Neuronal stem cell (in vitro differentiated cells): Measurements from ENCODE around the gene PRLR.
"Not testable (repeated sequence)": the region's sequence is repeated elsewhere in the genome, so short reads cannot be mapped to it uniquely, and the experiment has no call there.

Source experiments
- DNase-seq: peaks from one replicate; pipeline ENCODE4 v3.0.0-alpha.2; 2013; ENCODE audit warnings: low spot score
- H2AFZ ChIP-seq: one replicate; pipeline ENCODE4 v1.6.1; 2013; ENCODE audit warnings: mild to moderate bottlenecking, low read length, inconsistent platforms
- H2AK5ac ChIP-seq: 2 replicates; pipeline ENCODE4 v1.6.1; 2013; ENCODE audit warnings: low read depth, mild to moderate bottlenecking, inconsistent platforms, low read length, moderate library complexity, mixed read lengths
- H2BK120ac ChIP-seq: 2 replicates; pipeline ENCODE4 v1.6.1; 2013; ENCODE audit warnings: low read depth, mild to moderate bottlenecking, inconsistent platforms, low read length, moderate library complexity, mixed read lengths
- H2BK12ac ChIP-seq: one replicate; pipeline ENCODE4 v1.6.1; 2013; ENCODE audit warnings: low read length, inconsistent platforms
- H2BK15ac ChIP-seq: 2 replicates; pipeline ENCODE4 v1.6.1; 2013; ENCODE audit warnings: mild to moderate bottlenecking, low read length, inconsistent platforms, mixed read lengths
- H2BK5ac ChIP-seq: one replicate; pipeline ENCODE4 v1.6.1; 2013; ENCODE audit warnings: inconsistent platforms, mild to moderate bottlenecking, low read length, moderate library complexity
- H3K14ac ChIP-seq: one replicate; pipeline ENCODE4 v1.6.1; 2013; ENCODE audit warnings: low read length, inconsistent platforms
- H3K18ac ChIP-seq: 2 replicates; pipeline ENCODE4 v1.6.1; 2013; ENCODE audit warnings: low read length, inconsistent platforms
- H3K23ac ChIP-seq: 2 replicates; pipeline ENCODE4 v1.6.1; 2013; ENCODE audit warnings: low read depth, mild to moderate bottlenecking, mixed read lengths, low read length, inconsistent platforms; ENCODE audit not compliant: poor library complexity
- H3K27ac ChIP-seq: replicated peaks from 3 replicates; pipeline ENCODE4 v1.5.1; 2013; ENCODE audit warnings: low read length, inconsistent platforms
- H3K27me3 ChIP-seq, 3 experiments: 2 replicates each; pipeline ENCODE4 v1.6.1; 2013; ENCODE audit warnings: low read length in 3 of 3, mild to moderate bottlenecking in 2 of 3, inconsistent platforms in 1 of 3, low read depth in 1 of 3, mixed read lengths in 1 of 3, moderate library complexity in 1 of 3; ENCODE audit not compliant: control insufficient read depth in 3 of 3, insufficient read depth in 3 of 3
- H3K36me3 ChIP-seq, 2 donors: replicated peaks in 1 of 2; 2 replicates each; pipeline ENCODE4 v1.6.1; 2013; ENCODE audit warnings: low read length in 2 of 2; ENCODE audit not compliant: control insufficient read depth in 2 of 2, insufficient read depth in 2 of 2
- H3K4ac ChIP-seq: 2 replicates; pipeline ENCODE4 v1.6.1; 2013; ENCODE audit warnings: inconsistent platforms, mild to moderate bottlenecking, low read length, moderate library complexity
- H3K4me1 ChIP-seq, 2 donors: 1 replicate in 1 of 2; 2 replicates in 1 of 2; pipeline ENCODE4 v1.6.1; 2013; ENCODE audit warnings: low read length in 2 of 2, low read depth in 1 of 2; ENCODE audit not compliant: control insufficient read depth in 2 of 2, insufficient read depth in 1 of 2
- H3K4me2 ChIP-seq: one replicate; pipeline ENCODE4 v1.6.1; 2013; ENCODE audit warnings: mild to moderate bottlenecking, low read length, inconsistent platforms; ENCODE audit not compliant: insufficient read depth, poor library complexity, severe bottlenecking
- H3K4me3 ChIP-seq, 2 donors: 2 replicates each; pipeline ENCODE4 v1.5.1; 2013; ENCODE audit warnings: low read length in 2 of 2, mild to moderate bottlenecking in 2 of 2, inconsistent platforms in 1 of 2, moderate library complexity in 1 of 2
- H3K79me1 ChIP-seq: one replicate; pipeline ENCODE4 v1.6.1; 2013; ENCODE audit warnings: low read depth, mild to moderate bottlenecking, inconsistent platforms, low read length, moderate library complexity
- H3K9ac ChIP-seq: one replicate; pipeline ENCODE4 v1.6.1; 2013; ENCODE audit warnings: mild to moderate bottlenecking, low read depth, low read length, inconsistent platforms; ENCODE audit not compliant: poor library complexity
- H3K9me3 ChIP-seq, 2 donors: replicated peaks in 1 of 2; 2 replicates each; pipeline versions ENCODE3 to v1.6.1; 2013; ENCODE audit warnings: low read length in 2 of 2, mild to moderate bottlenecking in 2 of 2, inconsistent platforms in 1 of 2, low read depth in 1 of 2, mixed read lengths in 1 of 2, moderate library complexity in 1 of 2; ENCODE audit not compliant: control insufficient read depth in 2 of 2, insufficient read depth in 1 of 2
- H4K8ac ChIP-seq: one replicate; pipeline ENCODE4 v1.6.1; 2013; ENCODE audit warnings: low read depth, mild to moderate bottlenecking, inconsistent platforms, low read length, moderate library complexity
- H4K91ac ChIP-seq: one replicate; pipeline ENCODE4 v1.6.1; 2013; ENCODE audit warnings: low read length, low read depth, mild to moderate bottlenecking, inconsistent platforms; ENCODE audit not compliant: poor library complexity
- WGBS, 2 donors: extraction: QIAGEN DNeasy Blood & Tissue Kit; methylation state at CpG; one replicate each; pipeline ENCODE4 v1.1.7; 2013; ENCODE audit warnings: missing lambda C conversion rate in 2 of 2, mixed read lengths in 1 of 2; ENCODE audit not compliant: insufficient read length in 2 of 2, insufficient replicate concordance in 1 of 2; ENCODE audit errors: extremely low coverage in 2 of 2; 5-methylcytosine and 5-hydroxymethylcytosine counted together

Gene PRLR

DNA sequence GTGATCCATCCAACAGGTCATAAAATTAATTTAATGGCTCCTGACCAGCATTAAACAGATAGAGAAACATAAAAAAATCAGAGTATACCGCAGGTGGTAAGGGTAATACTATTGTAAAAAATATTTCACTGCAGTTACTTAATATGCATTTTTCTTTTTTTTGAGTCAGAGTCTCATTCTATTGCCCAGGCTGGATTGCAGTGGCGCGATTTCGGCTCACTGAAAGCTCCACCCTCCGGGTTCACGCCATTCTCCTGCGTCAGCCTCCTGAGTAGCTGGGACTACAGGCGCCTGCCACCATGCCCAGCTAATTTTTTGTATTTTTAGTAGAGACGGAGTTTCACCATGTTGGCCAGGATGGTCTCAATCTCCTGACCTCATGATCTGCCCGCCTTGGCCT is 15.1 kb upstream of the PRLR start:
- H2BK15ac ChIP-seq, H3K27ac ChIP-seq, H2AFZ ChIP-seq, H3K4me3 ChIP-seq, H3K9me3 ChIP-seq, H2BK120ac ChIP-seq, H3K36me3 ChIP-seq, H3K27me3 ChIP-seq, H3K4me2 ChIP-seq, H2AK5ac ChIP-seq, H2BK12ac ChIP-seq, H3K79me1 ChIP-seq, H3K14ac ChIP-seq, H2BK5ac ChIP-seq, H3K9ac ChIP-seq, H4K91ac ChIP-seq, DNase-seq, H3K18ac ChIP-seq, H3K23ac ChIP-seq, H3K4ac ChIP-seq, H4K8ac ChIP-seq: not testable (repeated sequence)
- no CpG with 5 or more reads among the region's 10 CpGs for WGBS, 2 donors
- H3K4me1 ChIP-seq: peaks cover 6 to 34% of the 10 kb centered on the region in 2 donors

- no peak overlapping the region for H2AK5ac ChIP-seq
- no peak overlapping the region for H3K14ac ChIP-seq
- WGBS, 2 donors: no CpG with 5 or more reads among the region's 1 CpG
- H3K4me2 ChIP-seq: no peak overlapping the region
- H3K4me1 ChIP-seq: peaks cover 6 to 33% of the 10 kb centered on the region in 2 donors
- no peak overlapping the region for H3K9ac ChIP-seq
- H3K9me3 ChIP-seq: peaks cover 0 to 4% of the 10 kb centered on the region in 2 donors
- H3K36me3 ChIP-seq: no peaks in the 10 kb centered on the region
- no peak overlapping the region for H3K23ac ChIP-seq
- H2BK15ac ChIP-seq: no peak overlapping the region
- no peak overlapping the region for H4K91ac ChIP-seq
- no peak overlapping the region for H3K4me3 ChIP-seq
- H2BK5ac ChIP-seq: no peak overlapping the region
- H2AFZ ChIP-seq: no peak overlapping the region
- H2BK12ac ChIP-seq: no peak overlapping the region
- no peak overlapping the region for H3K27ac ChIP-seq
- H3K27me3 ChIP-seq: no peaks in the 10 kb centered on the region
- H3K18ac ChIP-seq: no peak overlapping the region
- H3K79me1 ChIP-seq: no peaks in the 10 kb centered on the region
- H2BK120ac ChIP-seq: no peak overlapping the region
- no peak overlapping the region for H3K4ac ChIP-seq
- DNase-seq: no peak
- H4K8ac ChIP-seq: no peak overlapping the region
Observed at GRCh38 chr5:35244171-35244570, 13.9 kb upstream of the PRLR start.

DNA sequence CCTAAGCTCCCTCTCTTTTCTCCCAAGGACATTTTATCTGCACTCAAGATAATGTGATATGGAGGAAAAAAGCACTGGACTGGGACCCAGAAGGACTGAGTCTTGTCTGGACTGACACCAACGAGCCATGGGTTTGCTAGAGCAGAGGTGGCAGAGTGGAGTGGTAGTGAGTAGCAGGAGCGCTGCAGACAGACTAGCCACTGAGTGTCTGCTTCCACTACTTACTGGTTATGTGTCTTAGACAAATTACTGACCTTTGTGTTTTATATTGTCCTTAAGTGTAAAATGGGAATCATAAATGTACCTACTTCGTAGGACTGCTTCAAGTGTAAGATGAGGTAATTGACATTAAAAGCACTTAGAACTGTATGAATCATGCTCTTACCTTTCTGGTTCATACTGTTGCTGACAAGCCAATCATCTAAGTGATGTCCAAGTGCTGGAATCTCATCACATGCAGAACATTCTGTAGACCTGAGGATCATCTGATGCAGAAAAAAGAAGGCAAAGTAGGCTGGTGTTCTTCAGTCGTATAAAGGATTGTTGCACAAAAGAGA is 12.5 kb upstream of the PRLR start:
- Histone ChIP-seq H3K4me1 (peaks cover 6 to 26% of the 10 kb centered on the region in 2 donors), H3K9me3 (no peaks in the 10 kb centered on the region), H3K4me2 (no peak overlapping the region), H3K79me1 (no peaks in the 10 kb centered on the region), H3K27me3 (no peaks in the 10 kb centered on the region), H2BK120ac (no peak overlapping the region), H4K8ac (no peak overlapping the region), H3K27ac (no peak overlapping the region), H2AFZ (no peak overlapping the region), H3K18ac (no peak overlapping the region), H4K91ac (no peak overlapping the region), H2AK5ac (no peak overlapping the region), H3K4ac (no peak overlapping the region), H2BK5ac (no peak overlapping the region), H3K9ac (no peak overlapping the region), H3K36me3 (no peaks in the 10 kb centered on the region), H3K14ac (no peak overlapping the region), H3K4me3 (no peak overlapping the region), H2BK15ac (no peak overlapping the region), H3K23ac (no peak overlapping the region), H2BK12ac (no peak overlapping the region)
- DNase-seq: no peak
- no CpG with 5 or more reads among the region's 4 CpGs for WGBS, 2 donors

- Histone ChIP-seq H3K79me1 (no peaks in the 10 kb centered on the region), H2BK120ac (no peak overlapping the region), H2BK15ac (no peak overlapping the region), H2AFZ (no peak overlapping the region), H2BK5ac (no peak overlapping the region), H2AK5ac (no peak overlapping the region), H3K4ac (no peak overlapping the region), H2BK12ac (no peak overlapping the region), H3K4me3 (no peak overlapping the region), H3K9ac (no peak overlapping the region), H4K91ac (no peak overlapping the region), H3K23ac (no peak overlapping the region), H3K14ac (no peak overlapping the region), H3K36me3 (no peaks in the 10 kb centered on the region), H4K8ac (no peak overlapping the region), H3K4me2 (no peak overlapping the region), H3K18ac (no peak overlapping the region), H3K9me3 (no peaks in the 10 kb centered on the region), H3K27ac (no peak overlapping the region), H3K4me1 (peaks cover 0 to 11% of the 10 kb centered on the region in 2 donors), H3K27me3 (no peaks in the 10 kb centered on the region)
- WGBS, 2 donors: no CpG with 5 or more reads among the region's 1 CpG
- DNase-seq: no peak
Observed at GRCh38 chr5:35240892-35241291, 10.6 kb upstream of the PRLR start.
